ENCODE results near the gene GLI3.

DNA sequence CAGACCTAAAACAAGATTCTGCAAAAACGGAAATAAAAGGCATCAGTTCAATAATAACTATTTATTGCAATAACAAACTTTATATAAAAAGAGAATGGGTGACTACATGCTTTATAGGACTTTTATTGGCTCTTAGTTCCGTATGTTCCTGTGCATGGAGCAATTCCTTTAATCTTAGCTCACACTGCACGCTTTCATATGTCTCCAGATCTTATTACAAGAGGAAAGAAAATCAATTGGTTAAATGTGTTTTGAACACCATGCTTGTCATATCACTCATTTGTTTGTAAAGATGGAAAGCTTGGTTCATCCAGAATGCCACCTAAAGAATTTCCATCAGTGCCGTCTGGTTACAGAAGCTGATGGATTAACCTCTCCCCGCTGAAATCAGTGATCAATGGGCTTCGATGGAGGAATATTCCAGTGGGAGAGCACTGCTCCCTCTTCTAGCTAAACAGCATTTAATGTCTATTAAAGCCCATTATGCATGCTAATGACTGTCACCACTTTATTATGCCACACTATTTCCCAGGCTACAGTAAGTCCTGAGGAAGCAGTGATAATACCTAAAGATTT, 210.3 kb downstream of the GLI3 start:
- TF ChIP-seq, protein P1, sequence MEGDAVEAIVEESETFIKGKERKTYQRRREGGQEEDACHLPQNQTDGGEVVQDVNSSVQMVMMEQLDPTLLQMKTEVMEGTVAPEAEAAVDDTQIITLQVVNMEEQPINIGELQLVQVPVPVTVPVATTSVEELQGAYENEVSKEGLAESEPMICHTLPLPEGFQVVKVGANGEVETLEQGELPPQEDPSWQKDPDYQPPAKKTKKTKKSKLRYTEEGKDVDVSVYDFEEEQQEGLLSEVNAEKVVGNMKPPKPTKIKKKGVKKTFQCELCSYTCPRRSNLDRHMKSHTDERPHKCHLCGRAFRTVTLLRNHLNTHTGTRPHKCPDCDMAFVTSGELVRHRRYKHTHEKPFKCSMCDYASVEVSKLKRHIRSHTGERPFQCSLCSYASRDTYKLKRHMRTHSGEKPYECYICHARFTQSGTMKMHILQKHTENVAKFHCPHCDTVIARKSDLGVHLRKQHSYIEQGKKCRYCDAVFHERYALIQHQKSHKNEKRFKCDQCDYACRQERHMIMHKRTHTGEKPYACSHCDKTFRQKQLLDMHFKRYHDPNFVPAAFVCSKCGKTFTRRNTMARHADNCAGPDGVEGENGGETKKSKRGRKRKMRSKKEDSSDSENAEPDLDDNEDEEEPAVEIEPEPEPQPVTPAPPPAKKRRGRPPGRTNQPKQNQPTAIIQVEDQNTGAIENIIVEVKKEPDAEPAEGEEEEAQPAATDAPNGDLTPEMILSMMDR (conservative IDR thresholded peaks at IDR 0.05) = no peak
- TF ChIP-seq EZH2 (IDR thresholded peaks at IDR 0.05; ENCODE audit: low read depth) = no peak
